HepG2 (cell line): ENCODE data around the gene EBP. TPM values are rescaled to one million over a fixed set of nuclear protein-coding genes. Genes with fewer than 3 reads are reported as not detected.

Experiments
- AHR ChIP-seq: IDR thresholded peaks from 2 replicates; pipeline ENCODE4 v1.6.1; 2018; ENCODE audit warnings: missing genetic modification reagents, missing compliant biosample characterization
- CEBPB ChIP-seq: IDR thresholded peaks from 2 replicates; pipeline ENCODE4 v1.6.1; 2011; ENCODE audit warnings: low read depth, low read length, improper control_type of control experiment, borderline replicate concordance
- ELF3 ChIP-seq: IDR thresholded peaks from 2 replicates; pipeline ENCODE4 v1.6.1; 2016; ENCODE audit warnings: missing genetic modification reagents, missing compliant biosample characterization
- GABPA ChIP-seq, 2 experiments: IDR thresholded peaks; 2 replicates each; pipeline ENCODE4 v1.6.1; 2011 to 2016; ENCODE audit warnings: low read depth in 2 of 2, low read length in 1 of 2, missing biosample characterization in 1 of 2, missing genetic modification characterization in 1 of 2
- GMEB1 ChIP-seq: sonication (generic); formaldehyde crosslinking; IDR thresholded peaks from 2 replicates; pipeline ENCODE4 v1.5.1; 2020; ENCODE audit warnings: missing genetic modification reagents, mild to moderate bottlenecking, borderline replicate concordance
- GTF2F1 ChIP-seq: fragments of 150-350 bp; IDR thresholded peaks from 2 replicates; pipeline ENCODE4 v1.6.1; 2014; ENCODE audit warnings: low read length
- HMGA1 ChIP-seq: sonication (generic); formaldehyde crosslinking; conservative IDR thresholded peaks from 2 replicates; pipeline ENCODE4 v1.4.0; 2020; ENCODE audit warnings: missing genetic modification reagents
- KLF6 ChIP-seq: IDR thresholded peaks from 2 replicates; pipeline ENCODE4 v1.8.0; 2016; ENCODE audit warnings: missing biosample characterization, missing genetic modification reagents
- MEIS2 ChIP-seq: sonication (generic); formaldehyde crosslinking; IDR thresholded peaks from 2 replicates; pipeline ENCODE4 v1.9.0; 2021; ENCODE audit warnings: mild to moderate bottlenecking, missing genetic modification reagents
- MIXL1 ChIP-seq: IDR thresholded peaks from 2 replicates; pipeline ENCODE4 v1.6.1; 2016
- MXI1 ChIP-seq: IDR thresholded peaks from 3 replicates; pipeline ENCODE4 v1.6.1; 2012; ENCODE audit warnings: low read depth, low read length, inconsistent platforms, borderline replicate concordance
- NFKBIZ ChIP-seq: IDR thresholded peaks from 2 replicates; pipeline ENCODE4 v1.6.1; 2018; ENCODE audit warnings: missing genetic modification reagents, missing compliant biosample characterization
- NR2F2 ChIP-seq: IDR thresholded peaks from 2 replicates; pipeline ENCODE4 v1.6.1; 2012; ENCODE audit warnings: low read depth, inconsistent platforms, borderline replicate concordance
- POGZ ChIP-seq: sonication (generic); formaldehyde crosslinking; IDR thresholded peaks from 2 replicates; pipeline ENCODE4 v1.4.0; 2020; ENCODE audit warnings: mild to moderate bottlenecking, missing genetic modification reagents
- RBAK ChIP-seq: sonication (generic); formaldehyde crosslinking; IDR thresholded peaks from 2 replicates; pipeline ENCODE4 v1.5.1; 2020; ENCODE audit warnings: mild to moderate bottlenecking, missing genetic modification reagents
- SALL2 ChIP-seq: sonication (generic); formaldehyde crosslinking; IDR thresholded peaks from 2 replicates; pipeline ENCODE4 v1.8.1; 2023; ENCODE audit warnings: mild to moderate bottlenecking, missing genetic modification reagents, inconsistent platforms
- SAP130 ChIP-seq: IDR thresholded peaks from 2 replicates; pipeline ENCODE4 v1.6.1; 2016; ENCODE audit warnings: low read depth
- SCMH1 ChIP-seq: sonication (generic); formaldehyde crosslinking; IDR thresholded peaks from 2 replicates; pipeline ENCODE4 v1.9.0; 2021; ENCODE audit warnings: missing genetic modification reagents, mild to moderate bottlenecking, borderline replicate concordance
- U2AF1 ChIP-seq: fragments of 200-400 bp; formaldehyde crosslinking; optimal IDR thresholded peaks from 2 replicates; pipeline ENCODE3; 2017; ENCODE audit warnings: mild to moderate bottlenecking, low read depth, low read length
- YY1 ChIP-seq: IDR thresholded peaks from 2 replicates; pipeline ENCODE4 v1.6.1; 2011; ENCODE audit warnings: low read length, low read depth, moderate library complexity, mild to moderate bottlenecking; ENCODE audit not compliant: insufficient read depth, insufficient replicate concordance
- ZBTB21 ChIP-seq: sonication (generic); formaldehyde crosslinking; IDR thresholded peaks from 2 replicates; pipeline ENCODE4 v1.4.0; 2020; ENCODE audit warnings: missing genetic modification reagents
- ZFP36 ChIP-seq: fragments of 150-350 bp; IDR thresholded peaks from 2 replicates; pipeline ENCODE4 v1.6.1; 2018; ENCODE audit warnings: borderline replicate concordance, low read length, low read depth; ENCODE audit not compliant: partially characterized antibody
- ZMYM2 ChIP-seq: sonication (generic); formaldehyde crosslinking; IDR thresholded peaks from 2 replicates; pipeline ENCODE4 v1.8.0; 2022; ENCODE audit warnings: mild to moderate bottlenecking, missing genetic modification reagents
- ZNF121 ChIP-seq: sonication (generic); formaldehyde crosslinking; IDR thresholded peaks from 2 replicates; pipeline ENCODE4 v1.5.0; 2020; ENCODE audit warnings: mild to moderate bottlenecking, missing genetic modification reagents
- ZNF205 ChIP-seq: IDR thresholded peaks from 2 replicates; pipeline ENCODE4 v1.6.1; 2018; ENCODE audit warnings: missing biosample characterization, missing genetic modification reagents
- ZNF263 ChIP-seq: sonication (generic); formaldehyde crosslinking; IDR thresholded peaks from 2 replicates; pipeline ENCODE4 v1.4.0; 2020; ENCODE audit warnings: missing genetic modification reagents
- ZNF350 ChIP-seq: sonication (generic); formaldehyde crosslinking; IDR thresholded peaks from 2 replicates; pipeline ENCODE4 v1.4.0; 2020; ENCODE audit warnings: mild to moderate bottlenecking, low read depth, missing genetic modification reagents, borderline replicate concordance
- ZNF616 ChIP-seq: sonication (generic); formaldehyde crosslinking; IDR thresholded peaks from 2 replicates; pipeline ENCODE4 v1.5.0; 2020; ENCODE audit warnings: low read depth, mild to moderate bottlenecking, missing genetic modification reagents
- ZNF660 ChIP-seq: sonication (generic); formaldehyde crosslinking; IDR thresholded peaks from 2 replicates; pipeline ENCODE4 v1.5.1; 2020; ENCODE audit warnings: mild to moderate bottlenecking, low read depth, missing genetic modification reagents, borderline replicate concordance
- ZNF790 ChIP-seq: sonication (generic); formaldehyde crosslinking; IDR thresholded peaks from 2 replicates; pipeline ENCODE4 v1.8.0; 2022; ENCODE audit warnings: missing genetic modification reagents, mild to moderate bottlenecking, borderline replicate concordance
- ZNF83 ChIP-seq: sonication (generic); formaldehyde crosslinking; IDR thresholded peaks from 2 replicates; pipeline ENCODE4 v1.4.0; 2020; ENCODE audit warnings: missing genetic modification reagents, mild to moderate bottlenecking, borderline replicate concordance
- polyA plus RNA-seq, 8 experiments: library from polyadenylated mRNA; depleted of rRNA in 3 of 8; stranded (reverse) in 7 of 8; unstranded in 1 of 8; fragments of >200 nt; fragmentation: Illumina TruSeq in 4 of 8; extraction: Trizol in 4 of 8; gene quantifications; 2 replicates each; pipeline versions ENCODE4 v1.2.1 to v1.2.3, GENCODE V29; 2011 to 2016; ENCODE audit warnings: low read depth in 4 of 8, missing spikeins in 1 of 8, mixed read lengths in 1 of 8; ENCODE audit not compliant: insufficient read depth in 1 of 8
- total RNA-seq, 5 experiments: library from RNA; depleted of rRNA; stranded (reverse); fragments of >200 nt; fragmentation: Illumina TruSeq; extraction: Trizol; gene quantifications; 2 replicates each; pipeline ENCODE4 v1.2.3, GENCODE V29; 2016; ENCODE audit warnings: low read depth in 1 of 5

EBP gene
- total and polyA plus RNA-seq, 2 of the 13 experiments (the other 11 are each of a cell fraction or from before 2014, with no cell fraction given): 106 to 260 TPM

GRCh38 chrX:48539345-48540027, 17.9 kb downstream of the EBP start, which contains the start of gene TBC1D25 (continued):
- TF ChIP-seq GMEB1 (CRISPR knock-in tag): peak; percentile 83
- TF ChIP-seq ZNF263 (CRISPR knock-in tag): no peak
- no peak for TF ChIP-seq U2AF1
- no peak for TF ChIP-seq NFKBIZ
- TF ChIP-seq ZNF616 (CRISPR knock-in tag): no peak
- no peak for TF ChIP-seq MEIS2 (CRISPR knock-in tag)
- no peak for TF ChIP-seq SCMH1
- peak; percentile 49 for TF ChIP-seq YY1
- TF ChIP-seq MIXL1: no peak
- peak; percentile 17; the same call in 1 of the 2 replicates for TF ChIP-seq ELF3 (CRISPR knock-in tag)
- no peak for TF ChIP-seq RBAK (CRISPR knock-in tag)
- TF ChIP-seq ZNF790 (CRISPR knock-in tag): no peak
- peak; percentile 95 for TF ChIP-seq ZBTB21 (CRISPR knock-in tag)
- TF ChIP-seq CEBPB: peak; percentile 47
- no peak for TF ChIP-seq SALL2
- TF ChIP-seq AHR (CRISPR knock-in tag): no peak
- TF ChIP-seq ZNF83: no peak
- TF ChIP-seq ZMYM2 (CRISPR knock-in tag): 0 out of 2 replicates have a peak, but pooled peaks have one; percentile 64
- no peak for TF ChIP-seq NR2F2
- TF ChIP-seq SAP130: peak; percentile 64
- TF ChIP-seq ZNF205: no peak
- TF ChIP-seq GTF2F1: no peak
- TF ChIP-seq MXI1: peak; percentile 68; the same call in 1 of the 3 replicates
- TF ChIP-seq ZNF121 (CRISPR knock-in tag): 0 out of 2 replicates have a peak, but pooled peaks have one; percentile 17
- TF ChIP-seq ZNF660 (CRISPR knock-in tag): no peak
- no peak for TF ChIP-seq KLF6 (CRISPR knock-in tag)
- TF ChIP-seq HMGA1: no peak
- TF ChIP-seq POGZ (CRISPR knock-in tag): 0 out of 2 replicates have a peak, but pooled peaks have one; percentile 20
- 0 out of 2 replicates have a peak, but pooled peaks have one; percentile 24 for TF ChIP-seq ZNF350 (CRISPR knock-in tag)
- no peak for TF ChIP-seq ZFP36
- TF ChIP-seq GABPA (IDR thresholded peaks at IDR 0.05; ENCODE audit: low read depth, low read length): no peak
- TF ChIP-seq GABPA (CRISPR knock-in tag; IDR thresholded peaks at IDR 0.05; ENCODE audit: low read depth): peak; percentile 54
